H1 (cell line): Measurements from ENCODE around the gene OR2A14. TPM values are rescaled to one million over a fixed set of nuclear protein-coding genes. Genes with fewer than 3 reads are reported as not detected.
A peak's percentile ranks its signal among the peaks of the same experiment; 100 is the strongest.

Experiments
- CTCF ChIA-PET: fragments of 300-600 bp; sonication (Branson Sonifier 250); formaldehyde crosslinking; loops from one replicate; lab custom pipeline; 2021; ENCODE audit not compliant: partially characterized antibody; lab: Charles Lee
- POLR2A ChIA-PET: fragments of 300-600 bp; sonication (Branson Sonifier 250); formaldehyde crosslinking; loops from one replicate; lab custom pipeline; 2021; ENCODE audit warnings: inconsistent platforms; ENCODE audit not compliant: partially characterized antibody; lab: Charles Lee
- DNase-seq, 2 experiments: peaks; one replicate each; pipeline versions ENCODE4 v3.0.0 to v3.0.0-alpha.2; 2010 to 2022; ENCODE audit warnings: low spot score in 2 of 2, low read depth in 1 of 2, mixed read lengths in 1 of 2
- FAIRE-seq: peaks from 2 replicates; lab custom pipeline; 2011; peaks lifted over from hg19 to GRCh38; lab: Jason Lieb, UNC
- H2AFZ ChIP-seq: 2 replicates; pipeline ENCODE4 v1.8.1; 2012; ENCODE audit warnings: low read length, inconsistent platforms
- H2AK5ac ChIP-seq: 2 replicates; pipeline ENCODE4 v1.6.1; 2013; ENCODE audit warnings: low read depth, low read length
- H2BK120ac ChIP-seq: replicated peaks from 2 replicates; pipeline ENCODE3; 2013; ENCODE audit warnings: low read depth, low read length, inconsistent platforms
- H2BK12ac ChIP-seq: 2 replicates; pipeline ENCODE4 v1.6.1; 2013; ENCODE audit warnings: low read depth, low read length
- H2BK15ac ChIP-seq: 2 replicates; pipeline ENCODE4 v1.6.1; 2013; ENCODE audit warnings: low read length
- H2BK20ac ChIP-seq: 2 replicates; pipeline ENCODE4 v1.6.1; 2013; ENCODE audit warnings: low read length
- H2BK5ac ChIP-seq: 2 replicates; pipeline ENCODE4 v1.6.1; 2013; ENCODE audit warnings: low read depth, low read length
- H3K14ac ChIP-seq: 2 replicates; pipeline ENCODE4 v1.6.1; 2013; ENCODE audit warnings: inconsistent platforms; ENCODE audit not compliant: insufficient read length
- H3K18ac ChIP-seq: 2 replicates; pipeline ENCODE4 v1.6.1; 2013; ENCODE audit warnings: low read length; ENCODE audit errors: extremely low read depth
- H3K23ac ChIP-seq: 2 replicates; pipeline ENCODE4 v1.6.1; 2013; ENCODE audit warnings: inconsistent platforms; ENCODE audit not compliant: insufficient read length
- H3K23me2 ChIP-seq: 2 replicates; pipeline ENCODE4 v1.6.1; 2013; ENCODE audit warnings: low read depth, low read length
- H3K27ac ChIP-seq: 2 replicates; pipeline ENCODE4 v1.6.1; 2011; ENCODE audit warnings: low read depth, low read length, inconsistent platforms
- H3K27me3 ChIP-seq, 4 experiments: replicated peaks in 1 of 4; 1 replicate in 1 of 4; 2 replicates in 3 of 4; pipeline versions ENCODE4 v1.6.1 to v1.8.1; 2011 to 2013; ENCODE audit warnings: low read length in 3 of 4, mild to moderate bottlenecking in 3 of 4, inconsistent platforms in 2 of 4, mixed read lengths in 2 of 4, moderate library complexity in 1 of 4; ENCODE audit not compliant: control insufficient read depth in 3 of 4, insufficient read depth in 3 of 4; ENCODE audit errors: extremely low read depth in 1 of 4
- H3K36me3 ChIP-seq, 4 experiments: 2 replicates each; pipeline versions ENCODE4 v1.6.1 to v1.8.1; 2011 to 2013; ENCODE audit warnings: mild to moderate bottlenecking in 4 of 4, low read length in 3 of 4, moderate library complexity in 2 of 4, control low read depth in 1 of 4, inconsistent platforms in 1 of 4; ENCODE audit not compliant: insufficient read depth in 4 of 4, control insufficient read depth in 2 of 4
- H3K4ac ChIP-seq: replicated peaks from 2 replicates; pipeline ENCODE3; 2013; ENCODE audit warnings: low read length, low read depth, mixed read lengths, inconsistent platforms; ENCODE audit not compliant: insufficient read length
- H3K4me1 ChIP-seq, 4 experiments: replicated peaks in 1 of 4; 1 replicate in 1 of 4; 2 replicates in 3 of 4; pipeline versions ENCODE4 v1.6.1 to v1.8.1; 2011 to 2013; ENCODE audit warnings: low read length in 3 of 4, inconsistent platforms in 2 of 4, mixed read lengths in 1 of 4; ENCODE audit not compliant: insufficient read depth in 4 of 4, control insufficient read depth in 3 of 4
- H3K4me2 ChIP-seq, 2 experiments: 2 replicates each; pipeline versions ENCODE4 v1.6.1 to v1.8.1; 2011 to 2013; ENCODE audit warnings: low read depth in 2 of 2, low read length in 2 of 2, control low read depth in 1 of 2, inconsistent platforms in 1 of 2, mild to moderate bottlenecking in 1 of 2; ENCODE audit not compliant: insufficient read depth in 1 of 2
- H3K4me3 ChIP-seq, 4 experiments: fragments of 200-600, 300-600 bp in 1 of 4; sonication (generic), shearing (Covaris generic), sonication (Bioruptor Twin) in 1 of 4; 2 replicates each; pipeline versions ENCODE4 v1.5.1 to v1.8.1; 2011 to 2016; ENCODE audit warnings: low read length in 4 of 4, low read depth in 3 of 4, control low read depth in 2 of 4, inconsistent platforms in 2 of 4, mild to moderate bottlenecking in 2 of 4, mixed read lengths in 1 of 4, moderate library complexity in 1 of 4; ENCODE audit not compliant: insufficient read depth in 2 of 4; ENCODE audit errors: extremely low read depth in 1 of 4
- H3K56ac ChIP-seq: replicated peaks from 2 replicates; pipeline ENCODE3; 2013; ENCODE audit warnings: low read depth, mild to moderate bottlenecking, mixed read lengths, low read length, inconsistent platforms; ENCODE audit not compliant: insufficient read length
- H3K79me1 ChIP-seq: 2 replicates; pipeline ENCODE4 v1.6.1; 2013; ENCODE audit warnings: low read depth, low read length, control low read depth
- H3K79me2 ChIP-seq, 2 experiments: 2 replicates each; pipeline versions ENCODE4 v1.6.1 to v1.8.1; 2012 to 2013; ENCODE audit warnings: low read length in 2 of 2, mild to moderate bottlenecking in 2 of 2, inconsistent platforms in 1 of 2; ENCODE audit not compliant: insufficient read depth in 2 of 2, control insufficient read depth in 1 of 2
- H3K9ac ChIP-seq, 4 experiments: replicated peaks in 1 of 4; 1 replicate in 1 of 4; 2 replicates in 3 of 4; pipeline versions ENCODE4 v1.6.1 to v1.8.1; 2011 to 2013; ENCODE audit warnings: low read depth in 3 of 4, low read length in 3 of 4, control low read depth in 2 of 4, mild to moderate bottlenecking in 2 of 4, moderate library complexity in 2 of 4, inconsistent platforms in 1 of 4; ENCODE audit errors: extremely low read depth in 1 of 4
- H3K9me3 ChIP-seq, 2 experiments: 2 replicates each; pipeline versions ENCODE4 v1.6.1 to v1.8.1; 2012 to 2013; ENCODE audit warnings: mild to moderate bottlenecking in 2 of 2, moderate library complexity in 2 of 2, control low read depth in 1 of 2, inconsistent platforms in 1 of 2, low read depth in 1 of 2, low read length in 1 of 2, mixed read lengths in 1 of 2; ENCODE audit not compliant: insufficient read depth in 2 of 2
- H4K20me1 ChIP-seq, 2 experiments: replicated peaks in 1 of 2; 2 replicates each; pipeline versions ENCODE3 to v1.8.1; 2011 to 2013; ENCODE audit warnings: inconsistent platforms in 2 of 2, low read length in 2 of 2, mild to moderate bottlenecking in 1 of 2; ENCODE audit not compliant: insufficient read depth in 2 of 2, control insufficient read depth in 1 of 2
- H4K5ac ChIP-seq: 2 replicates; pipeline ENCODE4 v1.6.1; 2013; ENCODE audit warnings: low read length, low read depth, mixed read lengths, inconsistent platforms; ENCODE audit not compliant: insufficient read length
- H4K8ac ChIP-seq: 2 replicates; pipeline ENCODE4 v1.8.0; 2013; ENCODE audit warnings: mild to moderate bottlenecking, moderate library complexity, low read length, inconsistent platforms; ENCODE audit not compliant: insufficient read depth; ENCODE audit errors: extremely low read depth
- H4K91ac ChIP-seq: replicated peaks from 2 replicates; pipeline ENCODE3; 2013; ENCODE audit warnings: low read length, mixed read lengths, inconsistent platforms; ENCODE audit not compliant: insufficient read length
- ATF2 ChIP-seq: IDR thresholded peaks from 2 replicates; pipeline ENCODE4 v1.6.1; 2012; ENCODE audit warnings: low read length, inconsistent platforms
- BCL11A ChIP-seq, 2 experiments: IDR thresholded peaks; one replicate each; pipeline ENCODE4 v1.6.1; 2011; ENCODE audit warnings: low read depth in 2 of 2, low read length in 2 of 2, mild to moderate bottlenecking in 2 of 2
- CBX5 ChIP-seq: fragments of 300-800, 300-1000 bp; sonication (generic); IDR thresholded peaks from 2 replicates; pipeline ENCODE4 v1.7.1; 2016; ENCODE audit warnings: antibody characterized with exemption, low read length, low read depth
- MAX ChIP-seq: IDR thresholded peaks from 2 replicates; pipeline ENCODE4 v1.6.1; 2012; ENCODE audit warnings: inconsistent platforms
- PHF8 ChIP-seq: fragments of 200-600 bp; sonication (generic); conservative IDR thresholded peaks from 2 replicates; pipeline ENCODE4 v1.7.1; 2012; ENCODE audit warnings: low read depth, mild to moderate bottlenecking, inconsistent platforms, low read length, moderate library complexity
- RAD21 ChIP-seq, 2 experiments: IDR thresholded peaks in 1 of 2; conservative IDR thresholded peaks in 1 of 2; 2 replicates each; pipeline ENCODE4 v1.6.1; 2011; ENCODE audit warnings: low read depth in 2 of 2, low read length in 2 of 2, improper control_type of control experiment in 1 of 2, inconsistent platforms in 1 of 2, mild to moderate bottlenecking in 1 of 2, moderate library complexity in 1 of 2
- SAP30 ChIP-seq: fragments of 300-600 bp; sonication (generic); IDR thresholded peaks from 2 replicates; pipeline ENCODE4 v1.7.1; 2012; ENCODE audit warnings: low read length, moderate library complexity, mild to moderate bottlenecking, inconsistent platforms; ENCODE audit not compliant: insufficient read depth, insufficient replicate concordance
- YY1 ChIP-seq: IDR thresholded peaks from 2 replicates; pipeline ENCODE4 v1.6.1; 2011; ENCODE audit warnings: low read depth, mild to moderate bottlenecking, low read length
- WGBS, 2 experiments: shearing (Covaris generic) in 1 of 2; methylation state at CpG; one replicate each; pipeline versions ENCODE4 v1.1.6 to v1.1.7; 2013 to 2015; ENCODE audit warnings: low lambda C conversion rate in 2 of 2, mixed read lengths in 2 of 2, inconsistent platforms in 1 of 2, low coverage in 1 of 2, missing lambda C conversion rate in 1 of 2; ENCODE audit not compliant: insufficient replicate concordance in 2 of 2, insufficient coverage in 1 of 2, insufficient read length in 1 of 2; ENCODE audit errors: extremely low coverage in 1 of 2, missing lambda C conversion rate in 1 of 2; 5-methylcytosine and 5-hydroxymethylcytosine counted together
- polyA plus RNA-seq, 7 experiments: library from polyadenylated mRNA; depleted of rRNA in 3 of 7; stranded (reverse) in 5 of 7; unstranded in 2 of 7; fragments of >200 nt in 5 of 7; fragments of 200-250 nt in 2 of 7; gene quantifications; 1 replicate in 5 of 7; 2 replicates in 1 of 7; 4 replicates in 1 of 7; pipeline versions ENCODE4 v1.2.1 to v1.2.3, GENCODE V29; 2011 to 2013; ENCODE audit warnings: missing spikeins in 2 of 7, mixed read lengths in 2 of 7
- total RNA-seq: library from RNA; stranded (reverse); fragmentation: NEBNext Ultra II Directional; extraction: Animal tissue kit (Norgen Biotek cat#: 25700); gene quantifications from 2 replicates; pipeline ENCODE4 v1.2.1, GENCODE V29; 2021
- TF ChIP-seq, protein P1 (sequence below): IDR thresholded peaks from 2 replicates; pipeline ENCODE4 v1.6.1; 2012; ENCODE audit warnings: inconsistent platforms

Gene OR2A14
- total and polyA plus RNA-seq, 2 of the 8 experiments (the other 6 are each of a cell fraction or from before 2014, with no cell fraction given) = not detected

- no peaks in the 10 kb centered on the region for H3K27me3 ChIP-seq
- no peak overlapping the region for H2AK5ac ChIP-seq
- H3K18ac ChIP-seq = no peak overlapping the region
- no peaks in the 10 kb centered on the region for H3K79me2 ChIP-seq
- H2BK120ac ChIP-seq = no peak overlapping the region
- H4K20me1 ChIP-seq = no peaks in the 10 kb centered on the region
- H3K4me3 ChIP-seq = no peak overlapping the region
- no peak overlapping the region for H3K27ac ChIP-seq
- no peak overlapping the region for H3K56ac ChIP-seq
- H2AFZ ChIP-seq = no peak overlapping the region
- CTCF ChIA-PET = interaction anchor here (1.1 kb wide), 1 partner anchor 58 kb away, joined by 4 read pairs; no protein-coding TSS in a partner anchor
- 70% methylated on average over 5 of the region's 5 CpGs; no CpG with 5 or more reads in 1 of the 2 experiments for WGBS, 2 experiments
- no peaks in the 10 kb centered on the region for H3K9me3 ChIP-seq
- H3K36me3 ChIP-seq = no peaks in the 10 kb centered on the region
- H3K14ac ChIP-seq = no peak overlapping the region
- DNase-seq (no peak), FAIRE-seq (no peak)
- no peak overlapping the region for H2BK12ac ChIP-seq
- POLR2A ChIA-PET = no interaction called here
- H4K91ac ChIP-seq = no peak overlapping the region
- H3K4ac ChIP-seq = no peak overlapping the region
- no peaks in the 10 kb centered on the region for H3K79me1 ChIP-seq
- no peak overlapping the region for H4K8ac ChIP-seq
- no peak overlapping the region for H4K5ac ChIP-seq
- H2BK15ac ChIP-seq = no peak overlapping the region
- no peak overlapping the region for H3K23ac ChIP-seq
- no peak overlapping the region for H2BK20ac ChIP-seq
- no peak overlapping the region for H2BK5ac ChIP-seq
- H3K4me1 ChIP-seq = no peaks in the 10 kb centered on the region
- H3K23me2 ChIP-seq = no peaks in the 10 kb centered on the region
- no peak overlapping the region for H3K9ac ChIP-seq
- no peak overlapping the region for H3K4me2 ChIP-seq
- TF ChIP-seq CBX5 (no peak), ATF2 (no peak), PHF8 (no peak), MAX (no peak), SAP30 (no peak), RAD21 (IDR thresholded peaks at IDR 0.05 in 1 of 2, conservative IDR thresholded peaks at IDR 0.05 in 1 of 2; ENCODE audit: low read depth in 2 of 2, low read length in 2 of 2) (peak; percentile 57 to 61), YY1 (no peak), BCL11A (IDR thresholded peaks at IDR 0.05; ENCODE audit: low read depth in 2 of 2, low read length in 2 of 2) (no peak)
- TF ChIP-seq, protein P1, sequence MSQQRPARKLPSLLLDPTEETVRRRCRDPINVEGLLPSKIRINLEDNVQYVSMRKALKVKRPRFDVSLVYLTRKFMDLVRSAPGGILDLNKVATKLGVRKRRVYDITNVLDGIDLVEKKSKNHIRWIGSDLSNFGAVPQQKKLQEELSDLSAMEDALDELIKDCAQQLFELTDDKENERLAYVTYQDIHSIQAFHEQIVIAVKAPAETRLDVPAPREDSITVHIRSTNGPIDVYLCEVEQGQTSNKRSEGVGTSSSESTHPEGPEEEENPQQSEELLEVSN = no peak
Measured at GRCh38 chr7:144110272-144110671, 12.7 kb upstream of the OR2A14 start.
